Stimulated activated CD4-positive, alpha-beta T cell treated with anti-CD3 and anti-CD28 coated beads, Interleukin-12 subunit alpha, Interleukin-12 subunit beta, amount 100 ng/mL, for 48 hours (primary cell): ENCODE results near the gene SPRR5.

Source experiments
- DNase-seq, 3 donors: peaks; one replicate each; pipeline ENCODE4 v3.0.0-alpha.2; 2020; ENCODE audit warnings: low read depth in 2 of 3, low spot score in 1 of 3

SPRR5 gene

GRCh38 chr1:152942161-152942560, 4.8 kb upstream of the SPRR5 start:
- no peak for DNase-seq

DNA sequence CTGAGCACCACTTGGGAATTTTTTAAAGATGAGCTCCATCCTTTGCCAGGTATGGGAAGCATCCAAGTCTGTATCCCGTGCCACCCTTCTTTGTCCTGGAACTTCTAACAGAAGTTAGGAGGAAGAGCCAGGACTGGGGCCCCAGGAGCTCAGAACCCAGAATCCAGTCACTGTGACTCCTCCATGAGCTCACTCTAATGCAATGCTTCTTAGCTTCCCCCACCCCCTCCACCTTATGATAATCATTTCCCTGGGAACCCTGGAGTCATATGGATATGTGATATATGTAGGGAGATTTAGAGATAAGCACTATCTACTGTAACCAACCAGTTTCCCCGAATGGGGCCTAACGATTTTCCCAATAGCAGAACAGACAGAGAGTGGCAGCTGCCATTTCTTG, 758 bp upstream of the SPRR5 start:
- DNase-seq = no peak

DNA sequence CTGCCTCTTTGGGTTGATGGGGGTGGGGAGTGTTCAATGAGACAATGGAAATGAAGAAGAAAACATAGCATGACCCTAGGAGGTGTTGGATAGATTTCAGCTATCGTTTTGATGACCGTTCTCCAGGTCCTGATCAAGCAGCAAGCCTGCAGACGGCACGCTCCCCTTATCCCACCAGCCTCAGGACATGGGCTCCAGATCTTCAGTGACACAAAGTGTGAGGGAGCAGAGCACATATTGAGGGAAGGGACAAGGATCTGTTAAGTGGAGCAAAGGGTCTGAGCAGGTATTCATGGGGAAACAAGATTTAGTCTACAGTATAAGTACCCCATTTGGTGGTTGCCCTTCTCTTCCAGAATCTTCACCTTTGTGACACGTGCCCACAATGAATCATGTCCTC, 4.7 kb downstream of the SPRR5 start:
- DNase-seq = no peak

DNA sequence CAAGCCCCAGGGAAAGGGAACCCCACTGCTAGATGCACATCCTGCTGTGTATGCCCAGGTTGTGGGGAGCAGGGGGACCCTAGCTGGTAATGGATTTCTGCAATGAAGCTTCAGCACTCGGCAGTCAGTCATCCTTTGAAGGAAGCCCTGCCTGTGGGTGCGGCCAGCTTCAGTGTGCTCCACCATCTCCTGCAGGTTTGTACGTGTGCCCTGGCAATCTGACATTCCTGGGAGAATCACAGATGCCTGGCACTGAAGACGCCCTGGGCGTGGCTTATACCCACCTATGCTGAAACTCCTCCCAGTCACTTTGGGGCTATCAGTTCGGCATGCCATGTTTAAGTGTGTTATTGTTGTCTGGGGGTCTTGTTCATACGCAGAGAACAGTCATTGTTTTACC, 6.8 kb downstream of the SPRR5 start:
- no peak for DNase-seq

GRCh38 chr1:152954436-152954835, 7.4 kb downstream of the SPRR5 start:
- no peak for DNase-seq

- DNase-seq = no peak
Measured at GRCh38 chr1:152957561-152957960, 10.6 kb downstream of the SPRR5 start.

GRCh38 chr1:152959273-152959672, 12.3 kb downstream of the SPRR5 start:
- DNase-seq = no peak

DNA sequence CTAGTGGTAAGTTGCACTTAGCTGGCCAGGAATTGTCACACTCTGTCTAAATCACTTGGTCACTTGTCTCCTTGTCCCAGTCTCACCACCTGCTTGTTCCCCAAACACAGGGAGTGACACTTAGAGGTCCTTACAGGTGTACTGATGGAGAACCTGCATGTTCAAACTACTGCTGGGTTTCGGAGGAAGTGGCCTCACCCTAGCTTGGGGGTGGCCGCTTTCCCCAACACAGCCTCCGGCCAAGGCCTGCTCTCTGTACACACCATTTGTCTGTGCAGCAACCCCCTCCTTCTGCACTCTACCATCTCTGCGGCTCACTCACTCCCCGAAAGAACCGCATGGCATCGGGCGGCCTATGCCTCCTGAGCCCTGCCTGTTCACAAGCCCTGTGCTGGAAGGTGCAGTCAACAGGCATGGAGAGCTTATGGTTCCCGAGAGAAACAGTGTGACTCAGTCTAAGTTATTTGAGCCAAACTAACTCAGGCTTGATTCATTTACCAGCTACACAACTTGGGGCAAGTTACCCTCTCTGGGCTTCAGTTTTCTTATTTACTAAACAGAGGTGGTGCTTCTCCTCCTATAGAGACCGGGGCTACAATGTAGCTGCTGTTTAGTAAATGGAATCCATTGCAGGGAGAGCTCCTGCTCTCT, 12.9 kb downstream of the SPRR5 start:
- no peak for DNase-seq

GRCh38 chr1:152960452-152961044, 13.5 kb downstream of the SPRR5 start:
- DNase-seq = no peak

- DNase-seq = no peak
Measured at GRCh38 chr1:152961226-152961891, 14.4 kb downstream of the SPRR5 start.

DNA sequence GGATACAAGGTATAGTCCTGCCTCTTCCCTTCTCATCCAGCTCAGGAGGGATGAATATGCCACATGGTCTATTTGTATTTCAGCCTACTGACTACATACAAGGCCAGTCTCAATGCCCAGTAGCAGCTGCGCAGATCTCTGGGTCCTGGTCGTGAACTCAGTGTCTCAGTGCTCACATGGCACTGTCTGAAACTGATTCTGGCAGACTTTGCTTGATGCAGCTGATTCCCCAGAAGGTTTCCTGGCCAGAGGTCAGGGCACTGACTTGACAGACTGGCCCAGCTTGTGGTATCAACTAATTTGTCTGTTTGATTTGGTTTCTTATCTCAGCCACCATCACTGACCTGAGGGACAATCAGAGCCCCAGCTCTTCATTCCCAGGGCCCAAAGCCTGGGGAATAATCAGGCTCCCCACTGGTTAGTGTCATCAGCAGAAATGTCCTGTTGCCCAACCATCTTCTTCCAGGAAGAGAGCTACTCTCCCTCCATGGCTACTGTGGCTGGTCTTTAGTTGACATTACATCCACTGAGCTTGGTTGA, 15.9 kb downstream of the SPRR5 start:
- no peak for DNase-seq

- DNase-seq = no peak
Measured at GRCh38 chr1:152964536-152964935, 17.5 kb downstream of the SPRR5 start.

GRCh38 chr1:152965853-152966252, 18.8 kb downstream of the SPRR5 start:
- DNase-seq = no peak

DNA sequence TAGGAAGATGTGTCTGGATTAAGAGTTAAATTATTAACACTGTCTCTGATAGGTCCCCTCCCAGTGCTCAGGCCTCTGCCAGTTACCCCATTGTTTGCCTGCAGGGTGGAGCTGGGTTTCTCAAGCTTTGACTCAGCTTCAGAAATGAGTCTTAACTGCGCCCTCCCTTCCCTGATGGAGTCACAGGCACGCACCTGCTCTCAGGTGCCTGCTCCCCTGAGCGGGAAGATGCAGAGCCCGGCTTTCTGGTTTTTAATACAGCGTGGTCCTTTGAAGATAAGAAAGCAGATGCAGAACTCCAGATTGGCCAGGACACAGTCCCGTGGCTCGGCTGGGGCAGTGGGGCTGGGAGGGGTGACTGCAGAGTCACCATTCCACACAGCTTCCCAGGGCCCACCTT, 20.2 kb downstream of the SPRR5 start:
- DNase-seq = no peak

DNA sequence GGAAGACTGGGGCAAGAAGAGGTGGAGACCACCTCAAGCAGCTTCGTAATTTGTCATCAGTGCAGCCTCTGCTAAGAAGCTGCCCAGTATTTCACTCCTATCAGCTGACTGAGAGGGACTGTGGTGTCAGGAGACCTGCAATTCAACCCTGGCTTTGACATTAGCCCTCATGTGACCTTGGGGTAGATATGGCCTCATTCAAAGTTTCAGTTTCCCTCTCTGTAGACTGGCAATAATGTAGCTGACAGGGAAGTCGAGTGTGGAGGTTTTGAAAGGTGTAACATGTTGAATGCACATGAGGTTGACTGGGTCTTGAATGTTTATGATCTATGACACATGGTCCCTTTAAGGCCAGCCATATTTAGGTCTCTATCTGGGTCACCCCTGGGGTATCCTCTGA, 21.2 kb downstream of the SPRR5 start:
- DNase-seq = no peak

GRCh38 chr1:152969036-152969435, 22.0 kb downstream of the SPRR5 start:
- DNase-seq = no peak

DNA sequence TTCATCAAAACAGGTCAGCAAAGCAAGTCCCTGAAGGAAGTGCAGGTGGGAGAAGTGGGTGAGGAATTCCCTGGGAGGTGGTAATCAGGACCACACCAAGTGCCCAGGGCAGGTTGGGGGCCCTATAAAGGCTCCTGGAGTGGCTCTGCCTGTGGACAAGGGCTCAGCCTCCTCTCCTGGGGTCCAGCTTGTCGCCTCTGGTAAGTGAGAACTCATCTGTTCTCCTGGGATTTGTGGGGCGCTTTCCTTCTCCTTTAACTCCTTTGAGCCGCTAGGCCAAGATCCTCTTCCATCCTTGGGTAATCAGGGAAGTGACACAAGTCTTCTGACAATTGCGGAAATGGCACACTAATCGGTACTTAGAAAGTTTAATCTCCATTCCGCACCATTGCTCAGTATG, 23.5 kb downstream of the SPRR5 start, which contains the start of gene SPRR4:
TSS of gene SPRR4 (plus strand) at position 154 of the 400 bp plus-strand sequence. CDS start 1,243 bp downstream, outside the sequence.
- DNase-seq = no peak

DNA sequence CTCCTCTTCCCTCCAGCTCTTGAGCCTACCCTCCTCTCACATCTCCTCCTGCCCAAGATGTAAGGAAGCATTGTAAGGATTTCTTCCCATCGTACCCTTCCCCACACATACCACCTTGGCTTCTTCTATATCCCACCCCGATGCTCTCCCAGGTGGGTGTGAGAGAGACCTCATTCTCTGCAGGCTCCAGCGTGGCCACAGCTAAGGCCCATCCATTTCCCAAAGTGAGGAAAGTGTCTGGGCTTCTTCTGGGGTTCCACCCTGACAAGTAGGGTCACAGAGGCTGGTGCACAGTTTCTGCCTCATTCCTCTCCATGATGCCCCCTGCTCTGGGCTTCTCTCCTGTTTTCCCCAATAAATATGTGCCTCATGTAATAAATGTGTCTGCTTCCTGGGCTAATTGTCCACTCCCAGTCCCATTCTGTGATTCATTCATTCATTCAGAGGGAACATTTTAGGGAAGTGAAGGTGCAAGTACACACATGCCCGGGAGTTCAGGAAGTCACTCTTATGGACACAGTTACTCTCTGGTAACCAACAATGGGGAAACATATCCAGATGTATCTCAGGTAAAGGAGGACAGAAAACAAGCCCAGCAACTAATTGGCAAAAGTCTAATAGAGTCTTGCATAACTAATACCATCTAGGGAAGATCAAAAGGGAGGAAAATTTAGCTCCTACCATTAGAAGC, 25.3 kb downstream of the SPRR5 start:
- no peak for DNase-seq

DNA sequence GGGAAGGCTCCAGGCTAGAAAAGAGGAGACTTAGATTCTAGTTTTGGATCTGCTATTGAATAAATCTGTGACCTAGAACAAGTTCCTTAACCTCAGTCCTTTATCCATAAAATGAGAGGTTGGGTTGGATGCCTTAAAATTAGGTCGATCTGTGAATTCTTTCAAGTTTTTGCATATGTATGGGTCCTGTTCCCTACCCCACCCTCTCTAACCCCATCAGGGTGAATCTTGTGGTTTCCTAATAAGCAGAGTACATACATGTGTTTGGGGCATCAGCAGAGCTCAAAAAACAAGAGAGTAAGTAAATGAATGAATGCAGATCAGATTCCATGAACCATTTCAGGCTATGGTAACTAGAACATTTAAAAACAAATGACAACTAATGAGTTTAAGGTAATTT, 29.7 kb downstream of the SPRR5 start:
- no peak for DNase-seq

GRCh38 chr1:152977614-152978013, 30.6 kb downstream of the SPRR5 start:
- no peak for DNase-seq

GRCh38 chr1:152980676-152981075, 33.7 kb downstream of the SPRR5 start:
- no peak for DNase-seq
